Upper lobe of right lung (tissue), 1 donor: Measurements from ENCODE around the gene MTCL1. TPM values are rescaled to one million over a fixed set of nuclear protein-coding genes. Genes with fewer than 3 reads are reported as not detected.

ENCODE experiments used
- ATAC-seq: fragments of 200-7000 bp; cut with Tn5 transposase; one replicate; pipeline ENCODE4 v1.9.1; 2020; ENCODE audit warnings: mild to moderate bottlenecking, moderate library complexity
- DNase-seq: peaks from one replicate; pipeline ENCODE4 v3.0.0-alpha.2; 2020
- H3K27ac ChIP-seq: fragments of 200-600 bp; one replicate; pipeline ENCODE4 v1.8.0; 2022
- H3K27me3 ChIP-seq: fragments of 200-600 bp; one replicate; pipeline ENCODE4 v1.8.0; 2022; ENCODE audit warnings: mild to moderate bottlenecking
- H3K36me3 ChIP-seq: fragments of 200-600 bp; one replicate; pipeline ENCODE4 v1.8.0; 2022
- H3K4me1 ChIP-seq: fragments of 200-600 bp; one replicate; pipeline ENCODE4 v1.8.0; 2022
- H3K4me3 ChIP-seq: fragments of 200-600 bp; one replicate; pipeline ENCODE4 v1.8.0; 2022; ENCODE audit warnings: mild to moderate bottlenecking
- H3K9me3 ChIP-seq: fragments of 200-600 bp; one replicate; pipeline ENCODE4 v1.8.0; 2022
- CTCF ChIP-seq: fragments of 200-600 bp; IDR thresholded peaks from one replicate; pipeline ENCODE4 v1.8.0; 2022; ENCODE audit warnings: antibody characterized with exemption
- intact Hi-C: fragments of 100-400 bp; cut with DNase I; formaldehyde crosslinking; loops from one replicate; pipeline ENCODE4 v1.11.0; 2022
- total RNA-seq: library from RNA; stranded (reverse); fragmentation: NEBNext Ultra II Directional; extraction: Animal tissue kit (Norgen Biotek cat#: 25700); gene quantifications from one replicate; pipeline ENCODE4 v1.2.1, GENCODE V29; 2021
- donor health status: DM: no; HTN: yes; CAD: no; lungs with severe emphysema.

Gene MTCL1
- total RNA-seq, 1 donor from 2014 or later, result 10.1 TPM

GRCh38 chr18:8793445-8794155 lies 88.2 kb downstream of the MTCL1 start:
- no peak for DNase-seq
- no peak for TF ChIP-seq CTCF
- H3K9me3 ChIP-seq, result no peaks in the 10 kb centered on the region
- intact Hi-C loops, result no loop called here
- no peak for ATAC-seq
- no peaks in the 10 kb centered on the region for H3K36me3 ChIP-seq
- H3K4me3 ChIP-seq, result no peak overlapping the region
- H3K27ac ChIP-seq, result no peak overlapping the region
- peaks cover 7% of the 10 kb centered on the region for H3K4me1 ChIP-seq
- H3K27me3 ChIP-seq, result no peaks in the 10 kb centered on the region

- intact Hi-C loops, result no loop called here
- no peak for TF ChIP-seq CTCF
- Histone ChIP-seq H3K36me3 (no peaks in the 10 kb centered on the region), H3K27me3 (no peaks in the 10 kb centered on the region), H3K4me1 (peaks cover 7% of the 10 kb centered on the region), H3K4me3 (no peak overlapping the region), H3K27ac (no peak overlapping the region), H3K9me3 (no peaks in the 10 kb centered on the region)
- ATAC-seq (no peak), DNase-seq (no peak)
These were observed 89.0 kb downstream of the MTCL1 start for GRCh38 chr18:8794156-8794933.

GRCh38 chr18:8794934-8795280 lies 89.6 kb downstream of the MTCL1 start:
- Histone ChIP-seq H3K27me3 (no peaks in the 10 kb centered on the region), H3K4me3 (no peak overlapping the region), H3K36me3 (no peaks in the 10 kb centered on the region), H3K4me1 (peaks cover 7% of the 10 kb centered on the region), H3K9me3 (no peaks in the 10 kb centered on the region), H3K27ac (no peak overlapping the region)
- DNase-seq (no peak), ATAC-seq (no peak)
- no peak for TF ChIP-seq CTCF
- intact Hi-C loops, result no loop called here

- intact Hi-C loops, result no loop called here
- no peak for ATAC-seq
- Histone ChIP-seq H3K4me1 (peaks cover 10% of the 10 kb centered on the region), H3K27me3 (no peaks in the 10 kb centered on the region), H3K4me3 (no peak overlapping the region), H3K9me3 (no peaks in the 10 kb centered on the region), H3K27ac (no peak overlapping the region), H3K36me3 (no peaks in the 10 kb centered on the region)
- TF ChIP-seq CTCF, result no peak
- DNase-seq, result no peak
These were observed 90.4 kb downstream of the MTCL1 start for GRCh38 chr18:8795586-8796325.

- ATAC-seq, result no peak
- H3K9me3 ChIP-seq, result no peaks in the 10 kb centered on the region
- no peaks in the 10 kb centered on the region for H3K27me3 ChIP-seq
- TF ChIP-seq CTCF, result no peak
- no peaks in the 10 kb centered on the region for H3K36me3 ChIP-seq
- peaks cover 10% of the 10 kb centered on the region for H3K4me1 ChIP-seq
- no peak overlapping the region for H3K27ac ChIP-seq
- DNase-seq, result no peak
- intact Hi-C loops, result no loop called here
- no peak overlapping the region for H3K4me3 ChIP-seq
These were observed 91.8 kb downstream of the MTCL1 start for GRCh38 chr18:8797206-8797605.
